NCI-H526 (cell line): ENCODE measurements around the gene SACS.
"Not testable (repeated sequence)": the region's sequence is repeated elsewhere in the genome, so short reads cannot be mapped to it uniquely, and the experiment has no call there.

Source experiments
- DNase-seq, 2 experiments: peaks; one replicate each; lab custom pipeline; 2025; lab: John Stamatoyannopoulos, UW

SACS gene

GRCh38 chr13:23359882-23360281, 73.6 kb downstream of the SACS start:
- no peak for DNase-seq

GRCh38 chr13:23357349-23357748, 76.2 kb downstream of the SACS start:
- DNase-seq, result no peak

GRCh38 chr13:23356368-23356767, 77.1 kb downstream of the SACS start:
- no peak for DNase-seq

- DNase-seq, result no peak
Observed at GRCh38 chr13:23354520-23354919, 79.0 kb downstream of the SACS start.

- DNase-seq, result no peak
Observed at GRCh38 chr13:23352161-23352560, 81.3 kb downstream of the SACS start.

- no peak for DNase-seq
Observed at GRCh38 chr13:23350009-23350408, 83.5 kb downstream of the SACS start.

- no peak for DNase-seq
Observed at GRCh38 chr13:23349161-23349897, 84.2 kb downstream of the SACS start.

GRCh38 chr13:23348262-23349127, 85.0 kb downstream of the SACS start:
- no peak for DNase-seq

GRCh38 chr13:23347601-23348000, 85.9 kb downstream of the SACS start:
- DNase-seq, result no peak

GRCh38 chr13:23344931-23345595, 88.4 kb downstream of the SACS start:
- peak; percentile 79 to 88 for DNase-seq

GRCh38 chr13:23339225-23339624, 94.3 kb downstream of the SACS start:
- no peak for DNase-seq

GRCh38 chr13:23330356-23330755, 103.1 kb downstream of the SACS start:
- DNase-seq, result no peak

GRCh38 chr13:23325191-23325590, 108.3 kb downstream of the SACS start:
- no peak for DNase-seq

- DNase-seq, result peak in 1 of 2 experiments; percentile 26
Observed at GRCh38 chr13:23323946-23324709, 109.4 kb downstream of the SACS start.

GRCh38 chr13:23322353-23323336, 110.9 kb downstream of the SACS start:
- DNase-seq, result peak in 1 of 2 experiments; percentile 51

GRCh38 chr13:23321535-23322241, 111.8 kb downstream of the SACS start:
- DNase-seq, result peak in 1 of 2 experiments; percentile 7

- DNase-seq, result no peak
Observed at GRCh38 chr13:23320926-23321534, 112.5 kb downstream of the SACS start.

- no peak for DNase-seq
Observed at GRCh38 chr13:23319883-23320224, 113.6 kb downstream of the SACS start.

GRCh38 chr13:23314837-23315236, 118.7 kb downstream of the SACS start:
- not testable (repeated sequence) for DNase-seq

- no peak for DNase-seq
Observed at GRCh38 chr13:23292586-23292985, 140.9 kb downstream of the SACS start.
